NB4 (cell line): ENCODE results near the gene HS3ST4.
A peak's percentile ranks its signal among the peaks of the same experiment; 100 is the strongest.

ENCODE experiments used
- DNase-seq: peaks from one replicate; pipeline ENCODE4 v3.0.0; 2010; ENCODE audit warnings: low read depth
- H3K4me3 ChIP-seq: one replicate; pipeline ENCODE4 v1.5.1; 2011; ENCODE audit warnings: mild to moderate bottlenecking, low read depth, low read length, moderate library complexity
- CTCF ChIP-seq: IDR thresholded peaks from one replicate; pipeline ENCODE4 v1.5.1; 2012; ENCODE audit warnings: low read depth, low read length
- MAX ChIP-seq: IDR thresholded peaks from 2 replicates; pipeline ENCODE4 v1.6.1; 2011; ENCODE audit warnings: low read depth, low read length
- MYC ChIP-seq: IDR thresholded peaks from 2 replicates; pipeline ENCODE4 v1.6.1; 2011; ENCODE audit warnings: low read depth, low read length
- POLR2A ChIP-seq: IDR thresholded peaks from 2 replicates; pipeline ENCODE4 v1.6.1; 2011; ENCODE audit warnings: mild to moderate bottlenecking; ENCODE audit not compliant: insufficient read length; ENCODE audit errors: extremely low read depth

HS3ST4 gene

GRCh38 chr16:25690552-25691143 is 1.1 kb upstream of the HS3ST4 start:
- no peak for DNase-seq
- no peak overlapping the region for H3K4me3 ChIP-seq
- no peak for TF ChIP-seq MAX
- TF ChIP-seq CTCF: no peak
- TF ChIP-seq POLR2A: no peak
- TF ChIP-seq MYC: no peak

GRCh38 chr16:25692351-25692741 is 587 bp downstream of the HS3ST4 start:
- TF ChIP-seq MYC (no peak), MAX (no peak), POLR2A (no peak), CTCF (no peak)
- no peak for DNase-seq
- no peak overlapping the region for H3K4me3 ChIP-seq

- no peak for TF ChIP-seq MAX
- no peak for TF ChIP-seq MYC
- TF ChIP-seq POLR2A: no peak
- TF ChIP-seq CTCF: no peak
- no peak for DNase-seq
- no peak overlapping the region for H3K4me3 ChIP-seq
Observed at GRCh38 chr16:25692742-25693508, 1.2 kb downstream of the HS3ST4 start.

GRCh38 chr16:25693631-25694030 is 1.9 kb downstream of the HS3ST4 start:
- H3K4me3 ChIP-seq: no peak overlapping the region
- TF ChIP-seq POLR2A (no peak), CTCF (no peak), MYC (no peak), MAX (no peak)
- no peak for DNase-seq

- TF ChIP-seq POLR2A: no peak
- peak; percentile 27; the same call in 1 of the 2 replicates for TF ChIP-seq MYC
- TF ChIP-seq CTCF: no peak
- TF ChIP-seq MAX: peak; percentile 54
- H3K4me3 ChIP-seq: no peak overlapping the region
- peak; percentile 54 for DNase-seq
Observed at GRCh38 chr16:25699069-25699468, 7.3 kb downstream of the HS3ST4 start.
